Astrocyte (in vitro differentiated cells and primary cell): ENCODE measurements around the gene HOXA4. TPM values are rescaled to one million over a fixed set of nuclear protein-coding genes. Genes with fewer than 3 reads are reported as not detected.
A peak's percentile ranks its signal among the peaks of the same experiment; 100 is the strongest.

Source experiments
- DNase-seq: peaks from one replicate; pipeline ENCODE4 v3.0.0-alpha.2; 2010; ENCODE audit warnings: low read depth
- FAIRE-seq: peaks from 2 replicates; lab custom pipeline; 2011; peaks lifted over from hg19 to GRCh38; lab: Jason Lieb, UNC
- H2AFZ ChIP-seq: 2 replicates; pipeline ENCODE4 v1.6.0; 2012; ENCODE audit warnings: low read depth, low read length, inconsistent platforms
- H3K27ac ChIP-seq: 2 replicates; pipeline ENCODE4 v1.5.1; 2011; ENCODE audit warnings: low read depth, low read length, inconsistent platforms
- H3K27me3 ChIP-seq: 2 replicates; pipeline ENCODE4 v1.6.0; 2011; ENCODE audit warnings: low read length, inconsistent platforms; ENCODE audit not compliant: insufficient read depth
- H3K36me3 ChIP-seq: 2 replicates; pipeline ENCODE4 v1.5.1; 2011; ENCODE audit warnings: low read length, inconsistent platforms; ENCODE audit not compliant: insufficient read depth
- H3K4me1 ChIP-seq: 2 replicates; pipeline ENCODE4 v1.5.1; 2011; ENCODE audit warnings: low read length, inconsistent platforms; ENCODE audit not compliant: insufficient read depth
- H3K4me2 ChIP-seq: 2 replicates; pipeline ENCODE4 v1.6.0; 2012; ENCODE audit warnings: low read length, inconsistent platforms
- H3K4me3 ChIP-seq: 2 replicates; pipeline ENCODE4 v1.5.1; 2011; ENCODE audit warnings: low read depth, mild to moderate bottlenecking, low read length, inconsistent platforms; ENCODE audit not compliant: insufficient read depth
- H3K79me2 ChIP-seq: 2 replicates; pipeline ENCODE4 v1.6.0; 2012; ENCODE audit warnings: mild to moderate bottlenecking, low read length, inconsistent platforms; ENCODE audit not compliant: insufficient read depth
- H3K9ac ChIP-seq: 2 replicates; pipeline ENCODE4 v1.6.0; 2012; ENCODE audit warnings: mild to moderate bottlenecking, low read length, inconsistent platforms
- H3K9me3 ChIP-seq: 2 replicates; pipeline ENCODE4 v1.5.1; 2012; ENCODE audit warnings: low read depth, mild to moderate bottlenecking, low read length, inconsistent platforms; ENCODE audit not compliant: insufficient read depth
- H4K20me1 ChIP-seq: 2 replicates; pipeline ENCODE4 v1.6.0; 2012; ENCODE audit warnings: low read length, inconsistent platforms; ENCODE audit not compliant: insufficient read depth
- H3K27ac Mint-ChIP-seq: one replicate; pipeline ENCODE4 v1.8.0; 2021; ENCODE audit warnings: mild to moderate bottlenecking, mixed read lengths; ENCODE audit not compliant: unreplicated experiment
- H3K27me3 Mint-ChIP-seq: one replicate; pipeline ENCODE4 v1.8.0; 2021; ENCODE audit warnings: low read depth, mixed read lengths; ENCODE audit not compliant: unreplicated experiment
- H3K36me3 Mint-ChIP-seq: one replicate; pipeline ENCODE4 v1.8.0; 2021; ENCODE audit warnings: low read depth, mixed read lengths; ENCODE audit not compliant: unreplicated experiment
- H3K4me1 Mint-ChIP-seq: one replicate; pipeline ENCODE4 v1.8.0; 2021; ENCODE audit warnings: low read depth, mixed read lengths; ENCODE audit not compliant: unreplicated experiment
- H3K4me3 Mint-ChIP-seq: one replicate; pipeline ENCODE4 v1.8.0; 2021; ENCODE audit warnings: mild to moderate bottlenecking, moderate library complexity, mixed read lengths; ENCODE audit not compliant: unreplicated experiment
- H3K9me3 Mint-ChIP-seq: one replicate; pipeline ENCODE4 v1.8.0; 2021; ENCODE audit warnings: mild to moderate bottlenecking, mixed read lengths; ENCODE audit not compliant: unreplicated experiment
- EZH2 ChIP-seq: IDR thresholded peaks from 2 replicates; pipeline ENCODE4 v1.6.1; 2012; ENCODE audit warnings: mild to moderate bottlenecking, low read length, inconsistent platforms; ENCODE audit not compliant: insufficient read depth
- total RNA-seq: library from RNA; stranded (reverse); gene quantifications from 2 replicates; pipeline ENCODE4 v1.2.1, GENCODE V29; 2021
- TF ChIP-seq, protein P1 (sequence below): IDR thresholded peaks from 2 replicates; pipeline ENCODE4 v1.5.1; 2011; ENCODE audit warnings: low read depth, mild to moderate bottlenecking, inconsistent platforms, low read length, moderate library complexity; ENCODE audit not compliant: insufficient read depth

Gene HOXA4
- total RNA-seq, 1 donor from 2014 or later, result not detected

DNA sequence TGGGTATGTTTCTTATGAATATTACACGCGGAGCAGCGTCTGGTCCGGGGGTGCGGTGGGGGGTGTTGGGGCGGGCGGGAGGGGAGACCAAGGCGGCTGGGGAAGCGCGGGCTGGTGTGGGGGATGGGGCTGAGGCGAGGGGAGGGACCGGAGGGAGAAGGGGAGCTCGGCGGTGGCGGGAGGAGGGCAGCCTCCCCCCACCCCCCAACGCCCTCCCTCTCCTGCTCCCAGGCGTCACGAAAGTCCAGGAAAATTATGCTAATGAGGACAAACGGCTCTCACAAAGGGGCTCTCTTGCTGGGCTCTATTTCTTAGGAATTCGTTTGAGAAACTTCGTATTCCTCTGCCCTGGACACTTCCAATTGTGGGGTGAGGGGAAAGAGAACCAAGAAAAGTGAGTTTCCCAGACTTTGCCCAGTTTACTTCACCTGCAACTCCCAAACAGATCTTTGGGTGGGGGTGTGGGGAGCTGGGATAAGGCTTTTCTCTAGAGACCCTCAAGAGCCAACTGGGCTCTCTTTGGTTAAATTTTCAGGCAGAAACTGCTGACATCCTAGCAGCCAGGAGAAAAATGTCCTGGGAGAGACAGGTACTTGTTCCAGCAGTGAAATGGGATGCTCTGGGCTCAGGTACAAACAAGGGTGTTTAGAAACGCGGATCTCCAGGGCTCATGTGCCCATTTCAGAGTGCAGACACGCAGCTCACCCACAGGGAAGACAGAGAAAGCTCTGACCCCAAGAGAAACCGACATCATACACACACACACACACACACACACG lies 16.4 kb downstream of the HOXA4 start:
- peaks cover 59% of the 10 kb centered on the region for H3K27me3 ChIP-seq
- H3K27me3 Mint-ChIP-seq, result peaks cover 88% of the 10 kb centered on the region
- no peak for FAIRE-seq

DNA sequence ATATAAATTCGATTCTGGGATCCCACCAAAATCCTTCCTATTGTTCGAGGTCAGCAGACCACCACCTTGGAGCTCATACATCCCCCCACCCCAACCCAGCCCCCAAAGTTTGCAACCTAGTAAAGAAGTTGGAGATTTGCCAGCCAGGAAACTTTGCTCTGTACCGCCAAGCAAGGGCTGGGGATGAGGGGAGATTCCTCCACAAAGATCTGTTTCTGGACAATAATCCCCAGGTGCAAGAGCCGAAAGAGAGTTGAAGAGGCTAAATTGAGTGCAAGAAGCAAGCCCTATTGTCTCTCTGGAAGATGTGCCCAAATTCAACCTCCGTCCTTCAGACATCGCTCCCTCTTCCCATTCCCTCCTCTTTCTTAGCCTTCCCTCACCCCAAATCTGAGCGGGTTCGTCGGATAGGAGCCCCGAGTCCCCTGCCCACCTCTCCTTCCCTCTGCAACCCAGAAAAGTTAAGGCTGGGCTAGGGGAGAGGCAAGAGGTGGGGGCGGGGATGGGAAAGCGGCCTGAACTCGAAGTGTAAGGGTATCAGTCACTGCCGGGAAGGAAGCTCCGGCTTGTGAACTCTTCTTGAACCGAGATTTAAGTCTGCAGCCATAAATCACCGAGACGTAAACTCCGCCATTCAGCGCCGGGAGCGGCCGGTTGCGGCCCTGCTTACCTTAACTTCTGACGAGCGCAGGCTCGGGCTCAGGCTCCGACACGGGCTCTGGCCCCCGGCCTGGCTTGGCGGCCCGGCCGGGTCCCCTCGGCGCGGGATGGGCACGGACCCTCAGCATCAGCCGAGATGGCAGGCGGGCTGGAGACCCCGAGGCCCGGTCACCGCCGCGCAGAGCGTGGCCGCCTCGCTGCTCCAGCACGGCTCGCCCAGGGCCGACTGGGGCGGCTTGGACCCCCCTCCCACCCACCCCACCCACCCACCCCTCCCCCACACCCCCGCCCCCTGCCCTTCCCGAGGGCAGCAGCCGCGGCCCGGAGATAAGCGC lies 17.3 kb downstream of the HOXA4 start:
- TF ChIP-seq, protein P1, sequence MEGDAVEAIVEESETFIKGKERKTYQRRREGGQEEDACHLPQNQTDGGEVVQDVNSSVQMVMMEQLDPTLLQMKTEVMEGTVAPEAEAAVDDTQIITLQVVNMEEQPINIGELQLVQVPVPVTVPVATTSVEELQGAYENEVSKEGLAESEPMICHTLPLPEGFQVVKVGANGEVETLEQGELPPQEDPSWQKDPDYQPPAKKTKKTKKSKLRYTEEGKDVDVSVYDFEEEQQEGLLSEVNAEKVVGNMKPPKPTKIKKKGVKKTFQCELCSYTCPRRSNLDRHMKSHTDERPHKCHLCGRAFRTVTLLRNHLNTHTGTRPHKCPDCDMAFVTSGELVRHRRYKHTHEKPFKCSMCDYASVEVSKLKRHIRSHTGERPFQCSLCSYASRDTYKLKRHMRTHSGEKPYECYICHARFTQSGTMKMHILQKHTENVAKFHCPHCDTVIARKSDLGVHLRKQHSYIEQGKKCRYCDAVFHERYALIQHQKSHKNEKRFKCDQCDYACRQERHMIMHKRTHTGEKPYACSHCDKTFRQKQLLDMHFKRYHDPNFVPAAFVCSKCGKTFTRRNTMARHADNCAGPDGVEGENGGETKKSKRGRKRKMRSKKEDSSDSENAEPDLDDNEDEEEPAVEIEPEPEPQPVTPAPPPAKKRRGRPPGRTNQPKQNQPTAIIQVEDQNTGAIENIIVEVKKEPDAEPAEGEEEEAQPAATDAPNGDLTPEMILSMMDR, result no peak
- TF ChIP-seq EZH2, result peak; percentile 60
- Histone ChIP-seq H3K9me3 (no peaks in the 10 kb centered on the region), H3K27ac (peak overlapping the region; percentile 76), H3K4me1 (peaks cover 16% of the 10 kb centered on the region), H3K9ac (peak overlapping the region; percentile 88), H3K4me2 (peak overlapping the region; percentile 91), H4K20me1 (peaks cover 4% of the 10 kb centered on the region), H3K27me3 (peaks cover 62% of the 10 kb centered on the region), H3K4me3 (peak overlapping the region; percentile 74), H3K36me3 (no peaks in the 10 kb centered on the region), H3K79me2 (peaks cover 69% of the 10 kb centered on the region), H2AFZ (no peak overlapping the region)
- Mint-ChIP-seq H3K36me3 (peaks cover 3% of the 10 kb centered on the region), H3K9me3 (peaks cover 21% of the 10 kb centered on the region), H3K4me1 (peaks cover 2% of the 10 kb centered on the region), H3K4me3 (no peak overlapping the region), H3K27me3 (peaks cover 87% of the 10 kb centered on the region), H3K27ac (no peak overlapping the region)
- FAIRE-seq, result no peak
- DNase-seq, result peak; percentile 92

More for the DNA sequence above, 16.4 kb downstream of the HOXA4 start:
- H3K79me2 ChIP-seq, result peaks cover 71% of the 10 kb centered on the region
- peak overlapping the region; percentile 63 for H3K4me3 ChIP-seq
- peaks cover 3% of the 10 kb centered on the region for H3K36me3 Mint-ChIP-seq
- TF ChIP-seq, protein P1, result no peak
- no peak for TF ChIP-seq EZH2
- H3K27ac ChIP-seq, result peak overlapping the region; percentile 77
- H3K4me1 ChIP-seq, result peaks cover 9% of the 10 kb centered on the region
- H3K36me3 ChIP-seq, result no peaks in the 10 kb centered on the region
- no peak overlapping the region for H2AFZ ChIP-seq
- no peak overlapping the region for H3K27ac Mint-ChIP-seq
- H3K4me2 ChIP-seq, result peak overlapping the region; percentile 82
- peaks cover 2% of the 10 kb centered on the region for H3K4me1 Mint-ChIP-seq
- H3K9me3 Mint-ChIP-seq, result peaks cover 22% of the 10 kb centered on the region
- no peak overlapping the region for H3K4me3 Mint-ChIP-seq
- no peaks in the 10 kb centered on the region for H3K9me3 ChIP-seq
- H4K20me1 ChIP-seq, result peaks cover 4% of the 10 kb centered on the region
- peak; percentile 74 for DNase-seq
- peak overlapping the region; percentile 86 for H3K9ac ChIP-seq
